Fibroblast of upper back skin (primary cell): ENCODE results near the gene DIRAS2.
"Not testable (repeated sequence)": the region's sequence is repeated elsewhere in the genome, so short reads cannot be mapped to it uniquely, and the experiment has no call there.

ENCODE experiments used
- DNase-seq: peaks from one replicate; pipeline ENCODE4 v3.0.0-alpha.2; 2013

The DIRAS2 gene, protein sequence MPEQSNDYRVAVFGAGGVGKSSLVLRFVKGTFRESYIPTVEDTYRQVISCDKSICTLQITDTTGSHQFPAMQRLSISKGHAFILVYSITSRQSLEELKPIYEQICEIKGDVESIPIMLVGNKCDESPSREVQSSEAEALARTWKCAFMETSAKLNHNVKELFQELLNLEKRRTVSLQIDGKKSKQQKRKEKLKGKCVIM

DNA sequence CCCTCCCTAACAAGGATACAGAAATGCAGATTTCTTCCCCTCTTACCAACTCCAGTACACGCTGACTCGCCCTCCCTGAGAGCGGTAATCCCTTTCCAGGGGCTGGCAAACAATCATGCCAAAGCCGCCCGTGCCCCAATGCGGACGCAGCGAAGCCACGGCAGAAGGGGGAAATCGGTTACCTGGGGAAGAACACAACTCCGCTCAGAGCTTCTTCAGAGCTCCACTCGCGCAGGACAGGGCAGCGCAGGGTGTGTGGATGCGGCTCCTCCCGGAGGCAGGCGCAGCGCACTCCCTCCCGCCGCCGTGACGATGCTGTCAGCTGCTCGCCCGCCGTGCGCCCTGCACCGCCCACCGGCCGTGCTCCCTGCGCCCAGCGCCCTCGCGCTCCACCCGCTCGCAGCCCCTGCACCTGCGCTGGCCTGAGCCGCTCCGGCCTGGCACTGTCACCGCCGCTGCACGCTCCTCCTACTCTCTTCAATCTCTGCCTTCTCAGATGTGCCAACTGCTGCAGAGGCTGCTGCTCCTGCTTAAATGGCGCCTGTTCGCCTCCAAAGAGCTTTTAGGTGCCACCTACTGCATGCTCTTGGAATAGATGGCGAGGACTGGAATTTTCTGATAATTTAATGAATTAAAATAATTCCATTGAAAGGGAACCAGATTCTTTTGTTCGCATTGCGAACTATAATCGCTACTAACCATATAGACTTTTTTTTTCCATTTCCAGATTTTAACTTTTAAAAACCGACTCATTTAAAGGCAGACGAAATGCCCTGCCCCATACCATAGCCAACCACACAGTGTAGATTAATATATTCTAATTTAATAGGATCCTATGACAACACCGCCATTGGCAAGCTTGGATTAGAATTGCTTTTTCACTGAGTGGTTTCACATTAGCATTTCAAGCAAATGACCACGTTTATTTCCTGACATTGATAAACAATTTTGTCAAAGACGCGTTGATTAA is at the start of gene DIRAS2:
TSS of gene DIRAS2 (minus strand) at position 255 of the 970 bp plus-strand sequence. CDS start 28,997 bp downstream, outside the sequence.
- peak; percentile 44 for DNase-seq

DNA sequence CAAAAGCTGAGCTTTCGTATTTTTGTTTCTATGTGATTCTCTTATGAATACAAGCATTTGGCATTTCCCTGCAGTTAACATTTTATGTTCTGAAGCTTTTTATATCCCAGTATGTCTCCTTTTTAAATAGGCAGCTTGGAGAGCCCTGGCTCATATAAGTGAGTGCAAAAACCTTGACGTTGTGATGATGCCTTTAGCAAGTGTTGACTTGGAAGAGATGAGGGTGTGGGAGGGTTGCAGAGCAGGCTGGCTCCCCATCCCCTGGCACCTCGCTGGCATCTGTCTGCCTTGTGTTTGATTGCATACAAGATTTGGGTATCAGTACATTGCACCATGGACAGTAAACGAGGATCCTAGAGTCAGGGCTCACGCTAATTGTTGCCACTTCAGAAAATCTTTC is 42.1 kb upstream of the DIRAS2 start:
- no peak for DNase-seq

DNA sequence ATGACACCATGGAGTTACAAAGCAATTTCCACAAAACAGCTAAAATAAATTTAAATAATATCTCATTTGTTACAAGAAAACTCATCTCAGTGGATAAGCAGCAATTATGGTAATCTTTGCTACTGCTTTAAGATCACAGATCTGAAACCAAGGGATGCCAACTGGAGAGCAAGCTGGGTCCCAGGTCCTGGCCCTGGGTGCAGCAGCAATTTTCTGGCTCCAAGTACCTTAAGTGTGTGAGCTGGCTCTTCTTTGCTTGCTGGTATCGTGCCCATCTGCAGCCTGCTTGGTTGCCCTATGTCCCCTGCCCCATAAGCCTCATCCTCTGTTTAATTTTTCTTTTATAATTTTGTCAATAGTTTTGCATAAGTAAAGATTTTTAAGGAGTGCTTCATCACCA is 41.5 kb upstream of the DIRAS2 start:
- DNase-seq = no peak

DNA sequence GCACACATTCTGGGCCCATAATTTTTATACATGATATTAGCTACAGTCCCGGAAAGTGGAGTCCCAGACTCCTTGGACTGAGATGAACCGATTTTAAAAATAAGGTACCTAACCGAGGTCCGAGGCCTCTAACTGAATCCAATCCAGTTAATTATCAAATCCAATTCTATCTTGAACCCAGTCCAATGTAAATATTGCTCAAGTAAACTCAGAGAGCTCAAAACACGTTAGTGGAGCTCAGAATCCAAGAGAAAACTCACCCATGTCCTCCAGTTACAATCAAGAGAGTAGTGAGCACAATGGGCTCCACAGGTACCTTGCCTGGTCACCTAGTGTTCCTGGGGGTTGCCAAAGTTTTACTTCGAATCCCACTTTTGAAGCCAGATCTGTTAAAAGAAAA is 37.9 kb upstream of the DIRAS2 start:
- no peak for DNase-seq

DNA sequence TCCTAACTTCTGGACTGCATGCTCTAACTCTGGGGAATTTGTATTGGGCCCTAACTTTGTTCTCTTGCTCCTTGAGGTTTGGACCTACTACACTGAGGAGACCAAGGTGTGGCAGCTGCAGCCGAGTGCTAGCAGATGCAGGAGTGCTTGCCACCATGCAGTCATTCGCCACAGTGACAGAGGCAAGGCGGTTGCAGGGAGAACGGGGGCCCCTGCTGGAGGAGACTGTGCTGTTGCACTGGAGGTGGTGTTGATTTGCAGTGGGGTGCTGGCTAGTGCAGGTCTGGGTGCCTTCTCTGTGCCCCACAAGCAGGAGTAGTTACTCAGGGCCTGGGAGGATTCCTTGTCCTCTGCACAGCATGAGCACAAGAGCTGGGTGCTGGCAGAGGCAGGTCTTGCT is 22.4 kb upstream of the DIRAS2 start:
- DNase-seq = no peak

DNA sequence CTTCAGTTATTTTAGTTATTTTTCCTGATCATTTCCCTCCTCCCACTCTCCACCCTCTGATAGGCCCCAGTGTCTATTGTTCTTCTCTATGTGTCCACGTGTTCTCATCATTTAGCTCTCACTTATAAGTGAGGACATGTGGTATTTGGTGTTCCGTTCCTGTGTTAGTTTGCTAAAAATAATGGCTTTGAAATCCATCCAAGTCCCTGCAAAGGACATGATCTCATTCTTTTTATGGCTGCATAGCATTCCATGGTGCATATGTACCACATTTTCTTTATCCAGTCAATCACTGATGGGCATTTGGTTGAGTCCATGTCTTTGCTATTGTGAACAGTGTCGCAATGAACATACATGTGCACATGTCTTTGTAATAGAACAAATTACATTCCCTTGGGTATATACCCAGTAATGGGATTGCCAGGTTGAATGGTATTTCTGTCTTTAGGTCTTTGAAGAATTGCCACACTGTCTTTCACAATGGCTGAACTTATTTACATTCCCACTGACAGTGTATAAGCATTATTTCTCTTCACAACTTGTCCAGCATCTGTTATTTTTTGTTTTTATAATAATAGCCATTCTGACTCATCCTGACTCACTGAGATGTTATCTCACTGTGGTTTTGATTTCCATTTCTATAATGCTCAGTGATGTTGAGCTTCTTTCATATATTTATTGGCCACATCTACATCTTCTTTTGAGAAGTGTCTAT is 17.2 kb upstream of the DIRAS2 start:
- DNase-seq = peak; percentile 36

DNA sequence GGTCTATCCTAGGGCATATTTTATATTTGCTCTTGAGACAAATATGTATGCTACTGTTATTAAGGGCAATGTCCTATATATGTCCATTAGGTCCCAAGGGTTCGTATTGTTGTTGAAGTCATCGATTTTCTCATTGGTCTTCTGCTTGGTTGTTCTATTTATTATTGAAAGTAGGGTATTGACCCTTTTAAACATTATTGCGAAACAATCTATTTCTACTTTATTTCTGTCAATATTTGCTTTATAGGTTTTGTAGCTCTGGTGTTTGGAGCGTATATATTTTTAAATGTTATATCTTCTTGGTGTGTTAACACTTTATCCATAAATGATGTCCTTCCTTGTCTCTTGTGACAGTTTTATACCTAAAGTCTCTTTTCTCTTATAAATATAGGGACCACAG is 16.2 kb upstream of the DIRAS2 start:
- DNase-seq = no peak

DNA sequence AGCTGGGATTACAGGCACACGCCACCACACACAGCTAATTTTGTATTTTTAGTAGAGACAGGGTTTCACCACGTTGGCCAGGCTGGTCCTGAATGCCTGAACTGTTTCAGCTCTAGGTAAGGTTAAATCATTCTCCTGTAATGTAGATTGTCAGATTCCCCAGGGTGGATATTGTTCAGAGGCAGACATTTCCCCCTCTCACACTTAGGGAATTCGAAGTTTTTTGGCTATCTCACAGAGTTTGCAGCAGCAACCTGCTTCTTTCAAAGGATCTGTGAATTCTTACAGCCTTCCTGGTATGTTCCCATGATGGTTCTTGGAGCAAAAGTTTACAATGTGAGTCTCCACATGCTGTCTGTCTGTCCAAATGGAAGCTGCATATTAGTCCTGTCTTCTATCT is 15.6 kb upstream of the DIRAS2 start:
- DNase-seq = no peak

DNA sequence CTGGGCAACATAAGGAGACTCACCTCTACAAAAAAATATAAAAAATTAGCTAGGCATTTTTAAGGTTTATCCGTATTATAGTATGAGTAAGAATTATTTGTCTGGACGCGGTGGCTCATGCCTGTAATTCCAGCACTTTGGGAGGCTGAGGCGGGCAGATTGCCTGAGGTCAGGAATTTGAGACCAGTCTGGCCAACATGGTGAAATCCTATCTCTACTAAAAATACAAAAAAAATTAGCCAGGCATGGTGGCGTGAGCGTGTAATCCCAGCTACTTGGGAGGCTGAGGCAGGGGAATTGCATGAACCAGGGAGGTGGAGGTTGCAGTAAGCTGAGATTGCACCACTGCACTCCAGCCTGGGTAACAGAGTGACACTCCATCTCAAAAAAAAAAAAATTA is 14.3 kb upstream of the DIRAS2 start:
- DNase-seq = not testable (repeated sequence)

DNA sequence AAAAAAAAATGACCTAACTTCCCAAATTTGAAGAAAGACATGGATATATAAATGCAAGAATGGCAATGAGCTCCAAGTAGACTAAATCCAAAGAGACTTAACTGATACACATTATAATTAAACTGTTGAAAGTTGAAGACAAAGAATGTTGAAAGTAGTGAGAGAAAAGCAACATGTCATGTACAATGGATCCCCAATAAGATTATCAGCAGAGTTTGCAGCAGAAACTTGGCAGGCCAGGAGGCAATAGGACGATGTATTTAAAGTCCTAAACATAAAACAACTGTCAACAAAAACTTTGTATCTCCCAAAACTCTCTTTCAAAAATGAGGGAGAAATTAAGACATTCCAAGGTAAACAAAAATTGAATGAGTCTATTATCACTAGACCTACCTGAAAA is 8.6 kb upstream of the DIRAS2 start:
- DNase-seq = no peak

DNA sequence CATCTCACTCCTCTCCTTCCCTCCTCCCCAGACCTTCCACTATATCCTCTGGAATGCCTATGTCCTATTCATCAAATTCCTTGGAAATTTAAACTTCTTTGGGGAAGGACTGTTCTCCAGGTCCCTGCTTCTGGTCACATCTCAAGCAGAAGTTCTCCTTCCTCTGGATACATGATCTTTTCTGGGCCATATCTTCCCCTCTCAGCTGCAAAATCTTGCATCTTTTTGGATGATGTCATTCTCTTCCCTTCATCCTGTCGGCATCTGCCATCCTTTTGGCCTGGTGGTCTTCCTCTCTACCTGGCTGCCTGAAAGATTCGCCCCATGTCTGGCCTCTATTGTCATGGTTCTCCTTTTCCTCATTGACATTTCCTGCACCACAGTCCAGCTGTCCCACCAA is 5.2 kb upstream of the DIRAS2 start:
- no peak for DNase-seq

DNA sequence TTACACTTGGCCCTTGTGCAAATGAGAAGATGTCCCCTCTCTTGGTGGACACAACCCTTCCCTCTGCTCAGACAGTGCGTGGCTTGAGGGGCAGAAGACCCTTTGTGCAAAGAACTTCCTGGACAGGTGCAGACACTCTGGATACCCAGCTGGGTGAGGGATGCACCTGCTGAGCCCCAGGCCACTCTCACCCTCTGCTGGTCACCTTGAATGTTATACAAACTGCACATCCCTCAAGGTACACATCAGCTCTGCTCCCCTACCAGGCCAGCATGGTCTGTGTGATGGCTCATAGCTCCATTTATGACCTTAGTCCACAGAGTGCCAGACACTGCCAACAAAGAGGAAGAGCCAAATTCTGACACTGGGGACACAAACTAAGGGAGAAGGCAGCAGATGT is 3.1 kb upstream of the DIRAS2 start:
- no peak for DNase-seq

DNA sequence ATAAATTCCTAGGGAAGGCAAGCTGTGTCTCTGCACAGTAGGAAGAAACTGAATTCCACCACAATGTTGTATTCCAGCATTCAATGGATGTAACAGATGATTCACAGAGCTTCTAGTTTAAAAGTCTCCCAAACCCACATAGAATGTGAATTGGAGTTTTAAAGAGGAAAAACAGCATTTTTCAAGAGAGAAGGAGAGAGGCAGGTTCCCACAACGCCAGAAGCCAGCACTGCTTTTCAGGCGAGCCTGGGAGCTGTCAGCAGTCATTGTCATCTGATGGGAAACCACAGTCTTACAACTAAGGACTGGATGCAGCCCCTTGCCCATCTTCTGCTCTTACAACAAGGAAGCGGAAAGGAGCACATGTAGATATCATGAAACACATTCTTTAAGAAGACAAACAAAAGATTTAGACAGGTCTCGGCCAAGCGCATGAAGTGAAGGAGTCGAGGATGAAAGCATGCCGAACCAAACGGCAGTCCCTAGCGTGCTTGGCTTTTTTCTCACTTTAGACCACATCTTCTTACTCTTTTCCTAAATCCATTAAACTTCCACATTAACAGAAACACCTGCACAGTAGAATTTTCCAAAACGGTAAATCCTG is 638 bp downstream of the DIRAS2 start:
- DNase-seq = no peak

DNA sequence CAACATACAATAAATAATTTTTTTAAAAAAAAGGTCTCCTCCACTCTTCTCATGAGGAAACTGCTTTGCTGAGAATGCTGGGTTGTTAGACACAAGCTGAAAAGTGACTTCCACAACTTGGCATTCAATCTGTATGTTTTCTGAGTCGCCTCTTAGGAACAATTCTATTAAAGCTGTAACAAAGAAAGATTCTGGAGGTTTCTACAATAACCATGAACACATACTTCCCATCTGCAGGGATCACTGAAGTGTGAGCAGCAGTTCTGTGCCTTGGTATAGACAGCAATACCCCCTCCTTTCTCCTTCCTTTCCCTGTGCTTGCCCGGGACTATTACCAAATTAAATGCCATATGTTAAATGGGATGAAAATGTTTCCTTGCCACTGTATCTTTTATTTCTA is 1.5 kb downstream of the DIRAS2 start:
- DNase-seq = no peak

DNA sequence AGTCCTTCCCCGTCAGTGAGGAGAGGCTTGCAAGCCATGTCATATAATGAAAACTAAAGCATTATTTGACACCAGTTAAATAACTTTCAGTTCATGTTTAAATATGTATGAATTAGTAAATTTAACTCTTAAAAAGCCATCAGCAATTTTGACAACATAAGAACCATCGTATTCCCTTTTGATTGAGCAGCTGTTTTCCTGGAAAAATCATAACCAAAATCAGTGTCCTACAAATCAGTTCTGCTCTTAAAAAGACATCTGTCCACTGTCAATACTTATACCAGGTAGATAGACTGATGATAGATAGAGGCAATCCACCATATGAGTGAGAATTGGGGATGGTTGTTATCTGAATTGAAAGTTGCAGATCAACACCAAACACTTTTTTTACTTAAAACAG is 2.3 kb downstream of the DIRAS2 start:
- no peak for DNase-seq

DNA sequence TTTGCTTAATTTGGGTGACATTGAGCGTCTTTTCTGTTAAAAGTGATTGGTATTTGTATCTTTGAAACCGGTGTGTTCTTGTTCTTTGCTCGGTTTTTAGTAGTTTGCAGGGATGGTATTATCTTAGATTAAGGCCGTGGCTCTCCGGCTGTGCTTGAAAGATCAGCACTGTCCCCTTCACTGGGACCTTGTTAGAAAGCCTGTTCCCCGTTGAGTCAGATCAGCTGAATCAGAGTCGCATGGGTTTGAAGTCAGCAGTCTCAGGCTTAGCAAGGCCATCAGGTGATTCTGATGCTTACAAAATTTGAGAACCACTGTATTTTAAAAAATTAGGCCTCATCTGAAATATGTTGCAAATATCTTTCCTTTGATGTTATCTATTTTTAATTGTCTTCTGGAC is 5.0 kb downstream of the DIRAS2 start:
- no peak for DNase-seq

DNA sequence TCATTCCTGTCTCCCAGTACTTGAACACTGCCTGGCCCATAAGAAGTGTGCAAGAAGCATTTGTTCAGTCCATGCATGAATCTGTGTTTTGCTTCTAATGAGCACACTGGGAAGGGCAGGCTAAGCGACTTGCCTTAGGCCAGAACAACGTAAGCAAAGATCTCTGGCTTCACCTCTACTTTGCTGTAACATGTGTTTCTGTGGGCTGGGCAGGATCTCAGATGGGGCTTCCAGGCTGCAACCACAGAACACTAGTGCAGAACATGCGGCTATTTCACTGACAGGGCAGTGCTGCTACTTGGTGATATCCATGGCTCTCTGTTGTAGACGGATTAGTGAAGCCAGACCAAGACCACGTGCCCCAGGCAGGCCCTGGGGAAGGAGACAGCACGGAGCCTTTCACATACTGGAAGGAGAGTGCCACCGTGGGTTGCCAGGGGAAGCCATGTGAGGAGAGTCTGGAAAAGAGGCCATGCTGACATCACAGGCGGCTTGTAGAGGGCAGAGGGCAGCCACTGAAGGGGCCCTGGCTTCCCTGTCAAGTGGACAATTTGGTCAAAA is 9.9 kb downstream of the DIRAS2 start:
- no peak for DNase-seq

DNA sequence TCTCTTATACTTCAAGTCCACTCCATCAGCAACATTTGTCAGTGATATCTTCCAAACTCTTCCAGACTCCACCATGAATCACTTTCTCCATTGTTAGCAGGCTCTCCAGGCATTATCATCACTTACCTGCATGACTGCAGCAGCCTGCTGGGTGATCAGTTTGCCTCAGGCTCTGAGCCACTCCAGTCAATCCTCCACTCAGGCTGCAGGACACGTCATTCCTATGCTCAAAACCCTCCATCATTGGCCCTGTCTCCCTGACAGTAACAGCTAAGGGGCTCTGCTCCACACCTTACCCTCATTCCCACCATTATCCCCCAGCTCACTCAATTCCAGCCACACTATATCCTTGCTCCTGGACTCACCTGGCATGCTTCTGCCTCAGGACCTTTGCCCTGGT is 10.7 kb downstream of the DIRAS2 start:
- DNase-seq = no peak

DNA sequence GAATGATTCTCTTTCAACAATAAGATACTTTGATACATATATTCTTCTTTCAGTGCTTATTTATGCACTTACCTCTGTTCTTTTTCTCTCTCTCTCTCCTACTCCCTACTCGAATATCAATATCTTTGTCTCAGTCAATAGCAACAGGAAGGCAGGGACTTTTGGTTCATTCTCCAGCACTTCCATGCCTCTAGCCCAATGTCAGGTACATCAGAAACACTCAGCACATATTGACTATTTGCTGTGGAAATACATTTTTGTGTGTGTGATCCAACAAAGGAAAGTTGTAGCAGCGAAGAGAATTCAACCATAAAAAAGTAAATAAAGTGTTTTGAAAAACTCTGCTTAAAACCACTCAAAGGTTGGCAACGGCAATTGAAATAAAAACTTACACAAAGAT is 12.6 kb downstream of the DIRAS2 start:
- no peak for DNase-seq

DNA sequence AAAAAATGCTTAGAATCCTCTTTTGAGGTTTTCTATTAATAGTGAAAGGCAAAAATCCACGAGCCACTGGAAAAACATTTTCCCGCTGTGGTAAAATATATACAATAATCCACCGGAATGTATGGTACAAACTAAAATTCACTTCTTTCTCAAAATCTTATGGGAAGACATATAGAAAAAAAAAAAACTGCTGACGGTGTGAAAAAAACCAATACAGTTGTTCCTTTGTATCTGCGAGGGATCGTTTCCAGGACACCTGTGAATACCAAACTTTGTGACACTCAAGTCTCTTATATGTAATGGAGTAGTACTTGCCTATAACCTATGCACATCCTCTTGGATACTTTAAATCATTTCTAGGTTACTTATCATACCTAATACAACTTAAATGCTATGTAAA is 13.3 kb downstream of the DIRAS2 start:
- DNase-seq = no peak

DNA sequence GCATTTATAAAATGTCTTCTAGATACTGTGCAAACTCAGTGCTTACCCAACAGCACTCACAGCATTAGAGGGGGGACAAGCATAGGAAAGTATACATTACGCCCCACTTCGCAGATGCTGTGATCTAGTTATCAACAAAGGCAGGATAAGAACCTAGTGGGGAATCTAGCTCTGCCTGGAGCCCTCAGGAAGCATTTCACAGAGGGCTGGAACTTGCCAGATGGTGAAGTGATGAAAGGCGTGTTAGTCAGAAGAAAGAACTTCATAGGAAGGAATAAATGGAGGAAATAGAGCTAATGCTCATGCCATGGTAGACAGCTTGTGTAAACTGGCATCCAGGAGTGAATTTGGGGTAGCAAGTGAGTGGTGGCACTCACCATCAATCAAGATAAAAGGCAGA is 25.8 kb downstream of the DIRAS2 start:
- no peak for DNase-seq

DNA sequence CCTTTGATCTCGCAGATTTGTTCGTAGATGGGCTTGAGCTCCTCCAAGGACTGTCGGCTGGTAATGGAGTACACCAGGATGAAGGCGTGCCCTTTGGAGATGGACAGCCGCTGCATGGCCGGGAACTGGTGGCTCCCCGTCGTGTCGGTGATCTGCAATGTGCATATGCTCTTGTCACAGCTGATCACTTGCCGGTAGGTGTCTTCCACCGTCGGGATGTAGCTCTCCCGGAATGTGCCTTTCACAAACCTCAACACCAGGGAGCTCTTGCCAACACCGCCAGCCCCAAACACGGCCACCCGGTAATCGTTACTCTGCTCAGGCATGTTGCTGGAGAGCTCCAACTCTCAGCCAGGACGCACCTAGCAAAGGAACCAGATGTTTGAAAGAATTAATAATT is 29.1 kb downstream of the DIRAS2 start:
- no peak for DNase-seq

DNA sequence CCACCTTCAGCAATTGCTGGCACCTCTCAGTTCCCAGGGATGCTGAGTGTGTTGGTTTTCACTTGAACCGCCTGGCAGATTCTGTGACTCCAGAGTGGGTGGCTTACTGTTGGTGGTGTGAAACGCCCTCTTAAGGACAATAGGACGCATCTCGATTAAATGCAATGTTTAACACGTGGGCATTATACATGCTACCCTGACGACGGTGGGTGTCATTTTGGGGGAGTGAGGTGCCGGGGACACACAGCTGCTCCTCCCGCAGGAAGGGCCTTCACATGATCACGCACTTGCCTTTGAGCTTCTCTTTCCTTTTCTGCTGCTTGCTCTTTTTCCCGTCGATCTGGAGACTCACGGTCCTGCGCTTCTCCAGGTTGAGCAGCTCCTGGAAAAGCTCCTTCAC is 29.7 kb downstream of the DIRAS2 start:
- no peak for DNase-seq
